Renal pelvis (tissue), 4 donors: ENCODE measurements around the gene MTIF3. TPM values are rescaled to one million over a fixed set of nuclear protein-coding genes. Genes with fewer than 3 reads are reported as not detected.

ENCODE experiments used
- DNase-seq: peaks from one replicate; pipeline ENCODE4 v3.0.0-alpha.2; 2013
- polyA plus RNA-seq, 3 donors: library from polyadenylated mRNA; unstranded; fragments of 120-200 nt; gene quantifications; one replicate each; pipeline ENCODE4 v1.2.1, GENCODE V29; 2013; ENCODE audit not compliant: insufficient read length in 3 of 3

The MTIF3 gene
- polyA plus RNA-seq, 3 donors = 72.6 to 86.5 (median 73.8) TPM

DNA sequence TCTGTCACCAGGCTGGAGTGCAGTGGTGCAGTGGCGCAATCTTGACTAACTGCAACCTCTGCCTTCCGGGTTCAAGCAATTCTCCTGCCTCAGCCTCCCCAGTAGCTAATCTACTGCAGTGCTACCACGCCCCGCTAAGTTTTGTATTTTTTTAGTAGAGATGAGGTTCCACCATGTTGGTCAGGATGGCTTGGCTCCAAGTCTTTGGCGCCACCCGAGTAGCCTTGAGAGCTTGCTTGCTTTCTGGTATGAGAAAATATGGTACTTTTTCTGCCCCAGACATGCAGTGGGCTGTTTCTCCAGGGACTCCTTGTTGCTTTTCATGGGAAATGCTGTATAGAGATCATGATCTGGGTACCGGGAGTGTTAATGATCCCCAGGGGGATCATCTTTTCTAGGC is 60.5 kb downstream of the MTIF3 start:
- DNase-seq = no peak

DNA sequence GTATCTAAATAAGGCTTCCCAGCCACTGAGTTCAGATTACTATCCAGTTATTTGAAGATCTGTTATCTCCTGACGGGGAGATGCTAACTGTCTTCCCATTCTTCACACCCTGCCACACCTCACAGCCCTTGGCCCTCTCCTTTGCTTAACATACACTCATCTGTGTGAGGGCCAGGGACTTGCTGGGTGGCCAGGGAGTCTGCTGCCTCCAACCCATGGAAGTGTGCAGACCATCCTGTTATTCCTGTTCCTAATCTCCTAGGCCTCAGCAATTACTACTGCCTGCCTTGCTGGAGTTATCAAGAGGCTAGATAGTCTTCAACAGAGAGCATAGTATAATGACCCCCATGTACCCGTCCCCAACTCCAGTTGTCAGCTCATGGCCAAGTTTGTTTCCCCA is 62.1 kb downstream of the MTIF3 start:
- DNase-seq = no peak

Other genes starting within 250 kb of the MTIF3 start
- gene RPL21, start 199.0 kb downstream of the MTIF3 start, polyA plus RNA-seq = 100 to 1,000 TPM; 641 to 960 (median 897) TPM
- gene RASL11A, start 179.7 kb downstream of the MTIF3 start, polyA plus RNA-seq = 10 to 100 TPM; 27.2 to 33.9 (median 30.9) TPM
- gene GTF3A, start 25.9 kb downstream of the MTIF3 start, polyA plus RNA-seq = 10 to 100 TPM; 76.7 to 87.0 (median 80.3) TPM
- 10 to 100 TPM in 2 of 3 donors, 1 to 10 TPM in 1; 10.0 to 11.9 (median 11.7) TPM for gene LNX2, start 170.0 kb upstream of the MTIF3 start, polyA plus RNA-seq
- 100 to 1,000 TPM; 116 to 146 (median 130) TPM for gene POLR1D, start 171.3 kb upstream of the MTIF3 start, polyA plus RNA-seq